ENCODE results near the gene SNX5. TPM values are rescaled to one million over a fixed set of nuclear protein-coding genes. Genes with fewer than 3 reads are reported as not detected.
A peak's percentile ranks its signal among the peaks of the same experiment; 100 is the strongest.

Gene SNX5

DNA sequence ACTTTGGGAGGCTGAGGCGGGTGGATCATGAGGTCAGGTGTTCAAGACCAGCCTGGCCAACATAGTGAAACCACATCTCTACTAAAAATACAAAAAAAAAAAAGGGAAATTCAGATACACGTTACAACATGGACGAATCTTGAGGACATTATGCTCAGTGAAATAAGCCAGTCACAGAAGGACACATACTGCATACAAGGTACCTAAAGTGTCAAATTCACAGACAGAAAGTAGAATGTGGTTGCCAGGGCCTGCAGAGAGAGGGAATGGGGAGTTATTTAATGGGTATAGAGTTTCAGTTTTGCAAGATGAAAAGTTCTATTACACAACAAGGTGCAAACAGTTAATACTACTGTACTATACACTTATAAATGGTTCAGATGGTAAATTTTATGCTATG lies 75.1 kb downstream of the SNX5 start:
- Histone ChIP-seq H3K36me3 (ENCODE audit: control insufficient read depth, insufficient read depth, low read length) (no peaks in the 10 kb centered on the region), H3K4me1 (ENCODE audit: control insufficient read depth, low read depth, low read length) (peaks cover 4% of the 10 kb centered on the region), H3K4me3 (ENCODE audit: low read length) (no peak overlapping the region), H2BK15ac (replicated peaks; ENCODE audit: low read depth) (no peak overlapping the region), H3K4ac (ENCODE audit: low read depth, low read length) (no peak overlapping the region), H3K79me2 (ENCODE audit: control insufficient read depth, insufficient read depth, low read length) (no peaks in the 10 kb centered on the region), H3K27ac (ENCODE audit: low read depth, low read length) (no peak overlapping the region), H2BK5ac (ENCODE audit: low read length) (no peak overlapping the region), H3K18ac (ENCODE audit: low read length) (no peak overlapping the region), H4K5ac (ENCODE audit: low read length) (no peak overlapping the region), H3K4me2 (ENCODE audit: low read length) (no peak overlapping the region), H4K8ac (ENCODE audit: low read depth, low read length) (no peak overlapping the region), H3K9ac (ENCODE audit: low read length) (no peak overlapping the region), H2AK5ac (ENCODE audit: low read length) (no peak overlapping the region), H3K27me3 (ENCODE audit: insufficient read depth, low read length, poor library complexity) (no peaks in the 10 kb centered on the region), H3K56ac (ENCODE audit: low read length) (no peak overlapping the region), H3K79me1 (ENCODE audit: low read length) (no peaks in the 10 kb centered on the region), H3K23ac (ENCODE audit: low read length) (no peak overlapping the region), H2BK120ac (ENCODE audit: low read depth, low read length) (no peak overlapping the region)
- no CpG with 5 or more reads among the region's 3 CpGs for WGBS (ENCODE audit: extremely low coverage, insufficient coverage, low lambda C conversion rate)
- DNase-seq, result no peak

DNA sequence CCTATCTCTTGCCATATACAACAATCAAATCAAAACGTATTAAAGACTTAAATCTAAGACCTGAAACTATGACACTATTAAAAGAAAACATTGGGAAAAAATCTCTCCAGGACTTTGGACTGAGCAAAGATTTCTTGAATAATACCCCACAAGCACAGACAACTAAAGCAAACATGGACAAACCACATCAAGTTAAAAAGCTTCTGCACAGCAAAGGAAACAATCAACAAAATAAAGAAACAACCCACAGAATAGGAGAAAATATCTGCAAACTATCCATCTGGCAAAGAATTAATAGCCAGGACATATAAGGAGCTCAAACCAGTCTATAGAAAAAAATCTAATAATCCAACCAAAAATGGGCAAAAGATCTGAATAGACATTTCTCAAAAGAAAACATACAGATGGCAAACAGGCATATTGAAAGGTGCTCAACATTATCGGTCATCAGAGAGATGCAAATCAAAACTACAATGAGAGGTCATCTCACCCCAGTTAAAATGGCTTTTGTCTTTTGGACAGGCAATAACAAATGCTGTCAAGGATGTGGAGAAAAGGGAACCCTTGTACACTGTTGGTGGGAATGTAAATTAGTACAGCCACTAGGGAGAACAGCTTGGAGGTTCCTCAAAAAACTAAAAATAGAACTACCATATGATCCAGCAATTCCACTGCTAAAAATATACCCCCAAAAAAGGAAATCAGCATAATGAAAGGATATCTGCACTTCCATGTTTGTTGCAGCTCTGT lies 76.2 kb downstream of the SNX5 start:
- H3K23ac ChIP-seq (ENCODE audit: low read length), result no peak overlapping the region
- H3K79me2 ChIP-seq (ENCODE audit: control insufficient read depth, insufficient read depth, low read length), result no peaks in the 10 kb centered on the region
- no peak overlapping the region for H4K5ac ChIP-seq (ENCODE audit: low read length)
- no peaks in the 10 kb centered on the region for H3K79me1 ChIP-seq (ENCODE audit: low read length)
- H3K27ac ChIP-seq (ENCODE audit: low read depth, low read length), result no peak overlapping the region
- no peak overlapping the region for H2BK120ac ChIP-seq (ENCODE audit: low read depth, low read length)
- no peak overlapping the region for H3K4me2 ChIP-seq (ENCODE audit: low read length)
- no peaks in the 10 kb centered on the region for H3K27me3 ChIP-seq (ENCODE audit: insufficient read depth, low read length, poor library complexity)
- H2BK15ac ChIP-seq (replicated peaks; ENCODE audit: low read depth), result no peak overlapping the region
- no CpG with 5 or more reads among the region's 2 CpGs for WGBS (ENCODE audit: extremely low coverage, insufficient coverage, low lambda C conversion rate)
- H3K4ac ChIP-seq (ENCODE audit: low read depth, low read length), result no peak overlapping the region
- H3K36me3 ChIP-seq (ENCODE audit: control insufficient read depth, insufficient read depth, low read length), result no peaks in the 10 kb centered on the region
- H2AK5ac ChIP-seq (ENCODE audit: low read length), result no peak overlapping the region
- no peak overlapping the region for H3K18ac ChIP-seq (ENCODE audit: low read length)
- DNase-seq, result no peak
- H3K4me3 ChIP-seq (ENCODE audit: low read length), result no peak overlapping the region
- H3K56ac ChIP-seq (ENCODE audit: low read length), result no peak overlapping the region
- no peak overlapping the region for H3K9ac ChIP-seq (ENCODE audit: low read length)
- H2BK5ac ChIP-seq (ENCODE audit: low read length), result no peak overlapping the region
- no peak overlapping the region for H4K8ac ChIP-seq (ENCODE audit: low read depth, low read length)
- peaks cover 4% of the 10 kb centered on the region for H3K4me1 ChIP-seq (ENCODE audit: control insufficient read depth, low read depth, low read length)

Small RNAs within 50 kb of the gene (small RNA-seq; reads per million reads assigned to genes)
- not detected for gene RNU6-192P (ENCODE audit: insufficient read depth)
- 495 reads per million, percentile 98 among the genes with 10 or more reads in this experiment for gene SNORD17 (ENCODE audit: insufficient read depth)

Measured in mesendoderm (in vitro differentiated cells).